ENCODE results near the gene SLC39A8.

Gene SLC39A8

DNA sequence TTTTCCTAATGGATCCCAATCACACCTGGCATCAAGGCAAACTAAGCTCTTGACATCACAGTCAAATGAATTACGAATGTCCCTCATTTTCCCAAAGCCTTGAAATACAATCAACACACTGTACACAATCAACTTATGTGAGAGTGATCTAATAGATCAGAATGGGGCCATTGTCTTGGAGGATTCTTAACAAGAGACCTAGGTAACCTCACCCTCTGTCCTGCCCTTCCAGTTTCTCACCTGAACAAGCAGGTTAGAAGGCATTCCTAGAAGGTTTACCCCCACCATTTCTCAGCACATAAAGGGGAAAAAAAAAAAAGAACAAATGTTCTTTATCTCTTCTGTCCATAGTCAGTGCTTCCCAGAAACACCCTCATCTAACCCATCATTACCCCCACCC lies 6.3 kb downstream of the SLC39A8 start:
- no peak for DNase-seq

DNA sequence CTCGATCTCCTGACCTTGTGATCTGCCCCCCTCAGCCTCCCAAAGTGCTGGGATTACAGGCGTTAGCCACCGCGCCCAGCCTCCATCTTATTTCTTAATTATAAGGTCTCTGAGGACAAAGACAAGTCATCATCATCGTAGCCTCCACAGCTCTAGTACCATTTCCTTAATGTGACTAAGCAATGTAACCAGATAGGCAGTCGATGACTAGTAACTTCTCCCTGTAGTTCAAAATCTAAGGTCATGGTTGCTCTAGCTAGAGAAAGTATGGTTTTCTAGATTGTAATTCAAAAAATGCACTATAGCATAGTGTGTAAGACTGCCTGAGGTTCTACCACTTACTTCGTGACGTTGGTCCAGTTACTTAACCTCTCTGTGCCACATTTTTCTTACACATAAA lies 6.9 kb downstream of the SLC39A8 start:
- no peak for DNase-seq

DNA sequence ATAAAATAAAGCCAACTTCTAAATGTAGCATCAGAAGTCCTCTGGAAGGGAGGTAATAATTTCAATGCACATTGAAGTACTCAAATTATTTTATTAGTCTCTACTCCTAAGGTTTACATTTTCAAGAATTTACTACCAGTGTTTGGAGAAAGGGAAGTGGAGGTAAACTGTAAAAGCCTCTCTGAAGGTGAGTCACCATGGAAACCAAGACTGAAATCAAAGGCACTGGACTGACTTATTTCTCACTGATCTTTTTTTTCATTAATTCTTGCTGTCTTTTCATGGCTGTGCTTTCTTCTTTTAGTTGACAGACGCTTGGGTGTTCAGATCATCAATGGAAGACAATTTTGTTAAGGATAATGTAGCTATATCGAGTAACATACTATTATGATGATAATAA lies 9.7 kb downstream of the SLC39A8 start:
- no peak for DNase-seq

DNA sequence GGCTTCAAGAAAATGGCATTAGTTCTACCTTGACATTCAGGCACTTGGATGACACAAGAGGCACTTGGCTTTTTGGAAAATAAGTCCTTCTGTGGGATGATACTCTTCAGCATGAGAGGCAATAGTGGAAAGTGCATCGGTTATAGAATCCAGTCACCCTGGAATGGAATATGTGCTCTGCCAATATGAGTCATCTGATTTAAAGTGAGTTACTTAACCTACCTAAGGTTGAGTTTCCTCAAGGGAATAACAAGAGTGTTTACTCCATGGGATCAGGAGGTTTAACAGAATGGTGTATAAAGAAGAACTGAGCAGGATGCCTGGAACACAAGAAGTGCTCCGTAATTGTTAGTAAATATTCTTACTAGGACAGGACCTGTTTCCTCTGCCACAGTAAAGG lies 10.7 kb downstream of the SLC39A8 start:
- no peak for DNase-seq

GRCh38 chr4:102333787-102334186 lies 11.5 kb downstream of the SLC39A8 start:
- DNase-seq: no peak

- DNase-seq: no peak
Measured at GRCh38 chr4:102328045-102328444, 17.2 kb downstream of the SLC39A8 start.

DNA sequence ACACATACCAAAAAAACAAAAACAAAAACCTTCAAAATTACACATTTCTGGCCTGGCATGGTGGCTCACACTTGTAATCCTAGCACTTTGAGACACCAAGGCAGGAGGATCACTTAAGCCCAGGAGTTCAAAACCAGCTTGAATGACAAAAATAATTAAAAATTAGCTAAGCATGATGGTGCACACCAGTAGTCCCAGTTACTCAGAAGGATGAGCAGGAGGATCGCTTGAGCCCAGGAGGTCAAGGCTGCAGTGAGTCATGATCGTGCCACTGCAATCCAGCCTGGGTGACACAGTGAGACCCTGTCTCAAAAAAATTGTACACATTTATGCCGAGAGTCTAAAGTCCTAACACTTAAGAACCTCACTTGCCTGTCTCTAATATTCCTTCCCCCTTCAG lies 18.3 kb downstream of the SLC39A8 start:
- no peak for DNase-seq

- DNase-seq: no peak
Measured at GRCh38 chr4:102324730-102325129, 20.6 kb downstream of the SLC39A8 start.

- DNase-seq: no peak
Measured at GRCh38 chr4:102322736-102323135, 22.5 kb downstream of the SLC39A8 start.

- DNase-seq: no peak
Measured at GRCh38 chr4:102321260-102321995, 23.9 kb downstream of the SLC39A8 start.

DNA sequence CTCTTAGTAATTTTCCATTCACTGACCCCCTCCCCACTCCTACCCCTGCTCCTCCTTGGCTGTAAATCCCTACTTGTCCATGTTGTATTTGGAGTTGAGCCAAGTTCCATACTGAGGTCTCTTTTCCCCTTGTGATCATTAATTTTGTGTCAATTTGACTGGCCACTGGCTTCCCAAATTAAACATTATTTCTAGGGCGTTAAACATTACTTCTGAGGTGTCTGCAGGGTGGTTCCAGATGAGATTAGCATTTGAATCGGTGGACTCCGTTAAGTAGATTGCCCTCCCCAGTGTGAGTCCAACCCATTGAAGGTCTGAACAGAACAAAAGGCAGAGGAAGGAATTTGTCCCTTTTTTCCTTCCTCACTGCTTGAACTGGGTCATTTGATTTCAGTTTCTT lies 25.7 kb downstream of the SLC39A8 start:
- no peak for DNase-seq

DNA sequence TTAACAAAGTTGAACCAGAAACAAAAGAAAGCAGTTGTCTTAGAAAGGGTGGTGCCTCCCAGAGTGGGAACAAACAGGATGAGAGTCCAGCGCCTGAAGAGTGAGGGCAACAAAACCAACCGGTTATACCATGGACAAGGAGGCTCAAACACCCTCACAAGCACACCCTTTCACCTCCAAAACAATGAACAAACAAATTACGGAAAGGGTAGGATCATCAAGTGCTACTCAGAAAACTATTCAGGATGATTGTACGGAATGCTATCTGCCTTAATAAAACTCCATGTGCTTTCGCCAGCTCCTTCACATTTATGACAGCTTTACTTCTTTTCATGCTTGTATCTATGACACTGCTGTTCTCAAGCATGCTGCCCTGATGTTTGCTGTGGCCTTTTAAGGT lies 26.8 kb downstream of the SLC39A8 start:
- no peak for DNase-seq

DNA sequence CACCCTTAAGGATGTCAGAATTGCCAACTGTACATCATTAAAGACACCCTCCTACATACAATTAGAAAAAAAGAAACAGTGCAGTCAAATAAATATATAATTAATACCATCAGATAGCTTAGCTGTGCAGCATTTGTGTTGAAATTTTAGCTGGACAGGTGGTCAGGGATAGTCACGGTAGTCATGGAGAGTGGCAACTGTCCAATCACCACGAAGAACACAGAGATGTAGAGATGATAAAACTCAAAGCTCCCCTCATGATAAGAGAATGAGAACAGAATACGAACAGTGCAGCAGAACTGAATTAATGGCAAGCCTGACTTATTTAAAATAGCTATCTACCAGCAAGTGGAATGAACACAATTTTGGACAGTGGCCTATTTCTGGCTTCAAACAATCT lies 27.2 kb downstream of the SLC39A8 start:
- no peak for DNase-seq

DNA sequence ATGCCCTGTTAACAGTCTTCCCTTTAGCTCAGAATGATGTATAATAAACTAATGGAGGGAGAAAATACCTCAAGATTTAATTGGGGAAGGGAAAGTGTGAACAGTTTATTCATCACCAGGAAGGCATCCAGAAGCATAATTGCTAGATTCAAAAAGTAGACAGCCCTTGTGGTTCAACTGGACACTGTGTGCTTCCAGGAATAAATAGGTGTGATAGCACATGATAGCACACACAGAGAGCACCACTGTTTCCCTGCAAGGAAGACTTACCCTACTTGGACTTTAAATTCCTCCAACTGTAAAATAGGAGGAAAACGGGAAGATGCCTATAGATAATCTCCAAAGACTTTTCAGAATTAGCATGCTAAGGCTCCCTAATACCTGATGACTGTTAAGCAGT lies 27.8 kb downstream of the SLC39A8 start:
- DNase-seq: no peak

GRCh38 chr4:102316585-102316984 lies 28.7 kb downstream of the SLC39A8 start:
- DNase-seq: no peak

DNA sequence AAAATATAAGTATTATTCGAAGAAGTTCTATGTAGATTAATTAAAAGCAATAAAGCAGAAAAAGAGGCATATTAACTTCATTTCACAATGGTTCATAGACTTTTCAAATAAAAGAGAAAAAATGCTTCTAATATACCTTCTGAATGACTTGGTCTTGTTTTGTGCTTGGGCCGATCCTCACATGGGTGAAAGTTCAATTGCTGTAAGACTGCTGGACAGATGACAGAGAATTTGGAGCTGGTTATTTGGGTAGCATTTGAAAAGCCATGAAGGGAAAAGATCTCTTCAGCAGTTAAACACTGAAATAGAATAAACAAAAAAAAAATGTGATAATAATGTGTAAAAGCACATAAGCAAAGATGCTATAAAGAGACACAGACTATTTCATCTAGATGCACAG lies 29.8 kb downstream of the SLC39A8 start:
- no peak for DNase-seq

DNA sequence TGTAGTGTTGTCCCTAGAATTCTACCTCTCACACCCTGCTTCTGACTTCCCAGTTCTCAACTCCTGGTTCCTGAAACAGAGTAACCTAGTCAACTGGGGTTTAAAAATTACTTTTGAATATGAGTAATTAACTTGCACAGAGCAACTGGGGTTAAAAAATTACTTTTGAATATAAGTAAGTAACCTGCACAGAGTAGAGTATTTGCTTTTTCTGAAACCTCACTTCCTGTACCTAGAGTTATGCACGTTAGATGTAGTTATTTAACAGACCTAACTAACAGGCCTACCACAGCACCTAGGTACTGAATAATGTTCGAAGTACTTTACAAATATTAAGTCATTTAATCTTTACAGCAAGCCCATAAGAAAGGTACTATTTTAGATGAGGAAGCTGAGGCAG lies 32.9 kb downstream of the SLC39A8 start:
- no peak for DNase-seq

DNA sequence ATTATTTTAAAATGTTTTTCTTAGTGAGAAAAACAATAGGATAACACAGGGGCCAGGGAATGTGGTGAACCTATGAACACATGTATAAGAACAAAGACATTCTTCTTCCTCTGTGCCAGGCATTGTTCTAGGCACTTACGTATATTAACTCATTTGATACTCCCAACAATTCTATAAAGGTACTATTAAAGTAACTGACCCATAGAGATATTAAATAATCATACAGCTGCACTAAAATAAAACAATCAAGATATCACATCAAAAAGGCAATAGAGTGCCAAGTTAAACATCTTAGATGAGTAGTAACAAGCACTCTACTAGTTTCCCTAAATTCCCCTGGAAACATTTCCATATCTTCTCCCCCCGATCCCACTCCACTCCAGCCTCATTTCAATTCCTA lies 33.4 kb downstream of the SLC39A8 start:
- no peak for DNase-seq

DNA sequence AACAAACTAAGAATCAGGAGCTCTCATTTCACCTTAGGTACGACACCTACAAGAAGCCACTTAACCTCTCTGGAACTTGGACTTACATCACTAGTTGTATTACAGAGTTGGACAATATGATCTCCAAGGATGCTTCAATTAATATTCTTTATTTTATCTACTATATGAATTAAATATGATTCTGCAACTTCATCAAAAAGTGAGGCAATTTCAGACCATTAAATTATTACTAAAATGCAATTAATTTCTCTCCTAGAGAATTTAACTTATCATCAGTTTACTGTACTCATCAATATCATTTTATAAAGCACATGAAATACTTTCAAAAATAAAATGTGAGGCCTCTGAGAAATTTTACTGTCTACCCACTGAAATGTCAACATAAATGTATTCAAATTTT lies 33.9 kb downstream of the SLC39A8 start:
- DNase-seq: no peak

DNA sequence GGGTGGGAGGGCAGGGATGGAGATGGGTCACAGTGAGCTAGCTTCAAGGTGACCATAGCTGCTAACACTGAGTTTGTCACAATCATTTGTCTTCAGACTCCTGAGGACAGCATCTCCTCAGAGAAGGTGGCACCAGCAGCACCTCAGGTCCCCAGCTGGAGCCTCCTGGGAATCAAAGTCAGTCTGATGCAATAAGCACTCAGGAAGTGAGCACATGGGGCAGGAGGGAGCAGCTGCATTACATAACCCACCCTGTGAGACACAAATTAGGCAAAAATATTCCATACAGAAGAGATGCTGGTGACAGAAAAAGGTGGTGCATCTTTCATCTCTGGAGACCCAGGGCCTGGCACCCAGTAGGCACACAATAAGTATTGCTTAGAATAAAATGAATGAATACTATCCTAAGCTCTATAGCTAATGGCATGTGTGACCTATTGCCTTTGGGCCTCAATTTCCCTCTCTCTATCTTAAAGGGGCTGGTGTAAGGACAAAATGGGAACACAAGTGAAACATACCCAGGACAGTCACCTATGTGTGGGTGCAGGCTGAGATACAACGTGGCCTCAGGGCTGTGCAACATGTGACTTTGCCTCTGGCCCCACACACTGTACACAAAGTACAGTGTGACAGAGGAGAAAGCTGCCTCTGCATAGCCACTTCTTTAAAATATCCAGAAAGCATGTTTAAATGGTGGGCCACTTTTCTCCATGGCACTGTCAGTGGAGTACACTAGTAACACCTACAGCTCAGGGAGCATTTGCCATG lies 37.1 kb downstream of the SLC39A8 start:
- no peak for DNase-seq

- no peak for DNase-seq
Measured at GRCh38 chr4:102305666-102306065, 39.6 kb downstream of the SLC39A8 start.

- no peak for DNase-seq
Measured at GRCh38 chr4:102302762-102303161, 42.5 kb downstream of the SLC39A8 start.

GRCh38 chr4:102301167-102301566 lies 44.1 kb downstream of the SLC39A8 start:
- no peak for DNase-seq

DNA sequence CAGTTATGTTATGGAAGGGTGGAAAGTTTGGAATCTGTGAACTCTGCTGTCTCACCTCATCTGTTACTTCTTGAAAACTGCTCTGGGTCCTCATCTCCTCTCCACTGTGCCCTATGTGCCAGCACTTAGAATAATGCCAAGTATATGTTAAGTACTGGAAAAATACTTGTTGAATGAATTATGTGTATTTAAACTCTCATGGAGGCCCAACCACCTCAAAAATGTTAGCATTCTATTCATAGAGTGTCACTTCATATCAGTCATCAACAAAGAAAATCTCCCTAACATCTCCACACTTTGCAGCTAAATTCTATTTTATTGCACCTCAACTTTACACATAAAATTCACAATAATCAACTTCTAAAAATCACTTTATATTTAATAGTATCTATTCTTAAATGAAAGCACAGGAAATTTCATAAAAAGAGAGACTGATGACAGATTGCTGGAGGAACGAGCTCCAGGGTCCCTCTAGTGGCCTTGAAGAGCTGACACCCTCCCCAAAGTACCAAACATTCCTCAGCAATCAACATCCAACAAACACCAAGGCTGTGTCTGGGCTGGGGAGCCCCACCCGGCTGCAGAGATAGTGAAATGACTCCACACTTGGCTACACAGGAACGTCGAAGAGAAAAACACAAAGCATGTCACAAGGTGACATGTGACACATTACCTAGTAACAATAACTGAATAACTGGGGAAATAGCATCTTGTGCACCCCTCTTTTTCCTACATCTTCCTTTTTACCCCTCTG lies 45.8 kb downstream of the SLC39A8 start:
- DNase-seq: no peak
